ENCODE results near the gene PREB.
"Not testable (repeated sequence)": the region's sequence is repeated elsewhere in the genome, so short reads cannot be mapped to it uniquely, and the experiment has no call there.

The PREB gene

DNA sequence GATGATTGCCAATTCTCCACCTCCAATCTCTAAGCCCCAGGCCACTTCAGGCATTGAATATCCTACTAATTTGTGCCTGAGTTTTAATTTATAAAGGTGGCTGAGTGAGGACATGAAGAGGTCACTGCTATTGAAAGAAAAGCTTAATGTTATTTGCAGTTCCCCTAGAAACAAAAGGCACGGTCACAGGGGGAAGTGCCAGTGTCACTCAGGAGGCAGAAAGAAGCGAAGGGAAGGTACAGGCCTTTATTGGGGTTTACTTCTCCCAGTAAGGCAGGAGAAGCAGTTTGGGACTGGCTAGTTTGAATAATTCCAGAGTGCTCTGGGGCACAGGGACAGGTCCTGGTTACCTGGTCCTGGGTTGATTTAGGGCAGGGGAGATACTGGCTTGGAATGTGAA lies 12.5 kb downstream of the PREB start:
- H2BK15ac ChIP-seq (replicated peaks; ENCODE audit: low read depth): no peak overlapping the region
- no peak overlapping the region for H2BK5ac ChIP-seq (ENCODE audit: low read length)
- peaks cover 2% of the 10 kb centered on the region for H3K4me1 ChIP-seq (ENCODE audit: control insufficient read depth, low read depth, low read length)
- H3K9ac ChIP-seq (ENCODE audit: low read length): no peak overlapping the region
- H3K27ac ChIP-seq (ENCODE audit: low read depth, low read length): no peak overlapping the region
- H4K8ac ChIP-seq (ENCODE audit: low read depth, low read length): no peak overlapping the region
- no peak overlapping the region for H4K5ac ChIP-seq (ENCODE audit: low read length)
- no peaks in the 10 kb centered on the region for H3K79me1 ChIP-seq (ENCODE audit: low read length)
- H3K27me3 ChIP-seq (ENCODE audit: insufficient read depth, low read length, poor library complexity): peaks cover 18% of the 10 kb centered on the region
- no peak overlapping the region for H3K4me3 ChIP-seq (ENCODE audit: low read length)
- no peak overlapping the region for H2BK120ac ChIP-seq (ENCODE audit: low read depth, low read length)
- DNase-seq: no peak
- no peak overlapping the region for H3K4me2 ChIP-seq (ENCODE audit: low read length)
- H3K79me2 ChIP-seq (ENCODE audit: control insufficient read depth, insufficient read depth, low read length): no peaks in the 10 kb centered on the region
- no peak overlapping the region for H3K4ac ChIP-seq (ENCODE audit: low read depth, low read length)
- no peak overlapping the region for H3K56ac ChIP-seq (ENCODE audit: low read length)
- no CpG with 5 or more reads among the region's 2 CpGs for WGBS (ENCODE audit: extremely low coverage, insufficient coverage, low lambda C conversion rate)
- no peaks in the 10 kb centered on the region for H3K36me3 ChIP-seq (ENCODE audit: control insufficient read depth, insufficient read depth, low read length)
- no peak overlapping the region for H3K23ac ChIP-seq (ENCODE audit: low read length)
- no peak overlapping the region for H2AK5ac ChIP-seq (ENCODE audit: low read length)
- no peak overlapping the region for H3K18ac ChIP-seq (ENCODE audit: low read length)

DNA sequence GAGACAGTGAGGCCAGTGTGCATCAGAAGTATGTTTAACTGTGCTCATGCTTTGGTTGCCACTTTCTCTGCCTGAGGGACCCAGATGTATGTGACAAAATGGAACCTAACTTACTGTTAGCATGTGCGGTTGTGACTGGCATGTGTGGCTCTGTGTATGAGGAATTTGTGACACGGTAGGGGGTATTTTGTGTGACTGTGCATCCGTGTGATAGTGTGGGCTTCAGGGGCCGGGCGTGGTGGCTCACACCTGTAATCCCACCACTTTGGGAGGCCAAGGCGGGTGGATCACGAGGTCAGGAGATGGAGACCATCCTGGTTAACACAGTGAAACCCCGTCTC lies 15.1 kb downstream of the PREB start:
- WGBS (ENCODE audit: extremely low coverage, insufficient coverage, low lambda C conversion rate): no CpG with 5 or more reads among the region's 8 CpGs
- not testable (repeated sequence) for H2AK5ac ChIP-seq (ENCODE audit: low read length); H3K4ac ChIP-seq (ENCODE audit: low read depth, low read length); H3K79me1 ChIP-seq (ENCODE audit: low read length); H3K4me2 ChIP-seq (ENCODE audit: low read length); H3K4me1 ChIP-seq (ENCODE audit: control insufficient read depth, low read depth, low read length); H2BK15ac ChIP-seq (replicated peaks; ENCODE audit: low read depth); H4K5ac ChIP-seq (ENCODE audit: low read length); H3K4me3 ChIP-seq (ENCODE audit: low read length); H3K56ac ChIP-seq (ENCODE audit: low read length); H2BK120ac ChIP-seq (ENCODE audit: low read depth, low read length); H4K8ac ChIP-seq (ENCODE audit: low read depth, low read length); H3K79me2 ChIP-seq (ENCODE audit: control insufficient read depth, insufficient read depth, low read length); DNase-seq; H3K18ac ChIP-seq (ENCODE audit: low read length); H3K27ac ChIP-seq (ENCODE audit: low read depth, low read length); H3K23ac ChIP-seq (ENCODE audit: low read length); H3K9ac ChIP-seq (ENCODE audit: low read length); H3K36me3 ChIP-seq (ENCODE audit: control insufficient read depth, insufficient read depth, low read length); H2BK5ac ChIP-seq (ENCODE audit: low read length)
- peaks cover 18% of the 10 kb centered on the region for H3K27me3 ChIP-seq (ENCODE audit: insufficient read depth, low read length, poor library complexity)

DNA sequence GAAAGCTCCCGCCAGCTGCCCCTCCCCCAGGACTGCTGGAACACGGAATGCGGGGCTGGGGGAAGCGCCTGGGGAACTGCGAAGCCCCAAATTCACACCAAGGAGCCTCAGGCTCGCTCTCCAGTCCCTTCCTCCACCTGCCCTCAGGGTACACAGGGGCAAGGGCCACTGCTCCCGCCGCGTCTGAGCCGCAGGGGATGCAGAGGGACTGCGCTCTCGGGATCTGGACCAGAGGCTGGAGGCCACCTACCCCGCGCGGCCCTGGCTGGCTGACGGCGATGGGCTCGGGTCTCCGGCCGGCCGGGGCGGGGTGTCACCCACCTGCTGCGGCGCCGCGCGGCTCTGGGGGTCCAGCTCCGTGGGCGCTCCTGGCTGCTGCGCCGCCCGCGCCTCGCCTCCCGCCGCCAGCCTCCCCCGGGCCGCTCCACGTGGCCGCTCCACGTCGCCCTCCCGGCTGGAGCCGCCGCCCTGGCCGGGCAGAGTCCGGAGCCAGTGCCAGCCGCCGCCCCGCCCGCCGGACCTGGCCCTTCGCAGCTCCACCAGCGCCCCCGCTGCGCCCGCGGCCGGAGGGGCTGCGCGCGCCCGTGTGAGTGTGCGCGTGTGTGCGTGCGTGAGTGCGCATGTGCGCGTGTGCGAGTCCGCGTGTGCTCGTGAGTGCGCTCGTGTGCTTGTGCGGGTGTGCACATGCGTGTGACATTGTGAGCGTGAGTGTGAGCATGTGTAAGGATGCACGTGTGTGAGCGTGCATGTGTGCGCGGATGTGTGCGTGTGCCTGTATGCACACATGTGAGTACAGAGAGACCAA lies 15.7 kb downstream of the PREB start, which contains the start of gene CGREF1:
Gene CGREF1, minus strand, starts transcription at position 604 of the 805 bp plus-strand sequence. CDS start 14,762 bp downstream, outside the sequence.
- H3K36me3 ChIP-seq (ENCODE audit: control insufficient read depth, insufficient read depth, low read length): no peaks in the 10 kb centered on the region
- peak; percentile 23 for DNase-seq
- WGBS (ENCODE audit: extremely low coverage, insufficient coverage, low lambda C conversion rate): no CpG with 5 or more reads among the region's 84 CpGs
- no peak within 1 kb of the TSS for H3K4me3 ChIP-seq (ENCODE audit: low read length)
- H3K27me3 ChIP-seq (ENCODE audit: insufficient read depth, low read length, poor library complexity): peaks cover 16% of the 10 kb centered on the region
- no peak within 1 kb of the TSS for H4K8ac ChIP-seq (ENCODE audit: low read depth, low read length)
- peak within 1 kb of the TSS; percentile 81 for H3K56ac ChIP-seq (ENCODE audit: low read length)
- H3K4ac ChIP-seq (ENCODE audit: low read depth, low read length): no peak within 1 kb of the TSS
- H3K9ac ChIP-seq (ENCODE audit: low read length): peak within 1 kb of the TSS; percentile 11
- no peak within 1 kb of the TSS for H2BK120ac ChIP-seq (ENCODE audit: low read depth, low read length)
- H3K18ac ChIP-seq (ENCODE audit: low read length): no peak within 1 kb of the TSS
- no peak within 1 kb of the TSS for H3K27ac ChIP-seq (ENCODE audit: low read depth, low read length)
- no peaks in the 10 kb centered on the region for H3K79me1 ChIP-seq (ENCODE audit: low read length)
- no peak within 1 kb of the TSS for H4K5ac ChIP-seq (ENCODE audit: low read length)
- no peak within 1 kb of the TSS for H3K23ac ChIP-seq (ENCODE audit: low read length)
- H2AK5ac ChIP-seq (ENCODE audit: low read length): no peak within 1 kb of the TSS
- H3K79me2 ChIP-seq (ENCODE audit: control insufficient read depth, insufficient read depth, low read length): no peaks in the 10 kb centered on the region
- H3K4me1 ChIP-seq (ENCODE audit: control insufficient read depth, low read depth, low read length): peaks cover 2% of the 10 kb centered on the region
- H2BK15ac ChIP-seq (replicated peaks; ENCODE audit: low read depth): no peak within 1 kb of the TSS
- H3K4me2 ChIP-seq (ENCODE audit: low read length): peak within 1 kb of the TSS; percentile 56
- H2BK5ac ChIP-seq (ENCODE audit: low read length): no peak within 1 kb of the TSS

DNA sequence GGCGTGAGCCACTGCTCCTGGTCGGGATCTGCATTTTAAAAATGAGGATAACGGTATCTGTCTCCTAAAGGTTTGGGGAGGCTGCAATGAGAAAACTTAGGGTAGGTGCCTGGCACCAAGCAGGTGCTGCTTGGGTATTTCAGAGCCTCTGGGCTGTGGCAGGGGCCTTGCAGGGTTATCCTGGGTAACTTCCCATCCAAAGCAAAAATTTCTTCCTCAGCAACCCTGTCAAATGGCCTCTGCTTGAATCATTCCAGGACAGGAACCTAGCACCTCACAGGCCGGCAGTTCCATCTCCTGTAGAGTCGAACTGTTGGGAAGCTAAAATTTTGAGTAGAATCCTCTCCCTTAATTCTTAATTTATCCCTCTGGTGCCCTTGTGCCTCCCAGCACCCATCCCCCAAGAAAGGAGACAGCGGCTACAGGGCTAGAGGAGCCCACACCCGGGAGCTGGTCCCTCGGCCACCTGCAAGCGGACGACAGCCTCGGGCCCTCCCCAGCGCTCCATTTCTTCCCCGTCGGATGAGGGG lies 16.4 kb downstream of the PREB start:
- Histone ChIP-seq H3K79me2 (ENCODE audit: control insufficient read depth, insufficient read depth, low read length) (no peaks in the 10 kb centered on the region), H4K5ac (ENCODE audit: low read length) (no peak overlapping the region), H2BK15ac (replicated peaks; ENCODE audit: low read depth) (no peak overlapping the region), H3K4me3 (ENCODE audit: low read length) (no peak overlapping the region), H3K27me3 (ENCODE audit: insufficient read depth, low read length, poor library complexity) (peaks cover 16% of the 10 kb centered on the region), H3K4ac (ENCODE audit: low read depth, low read length) (no peak overlapping the region), H3K56ac (ENCODE audit: low read length) (no peak overlapping the region), H3K18ac (ENCODE audit: low read length) (no peak overlapping the region), H2AK5ac (ENCODE audit: low read length) (no peak overlapping the region), H4K8ac (ENCODE audit: low read depth, low read length) (no peak overlapping the region), H3K27ac (ENCODE audit: low read depth, low read length) (no peak overlapping the region), H3K79me1 (ENCODE audit: low read length) (no peaks in the 10 kb centered on the region), H2BK5ac (ENCODE audit: low read length) (no peak overlapping the region), H3K9ac (ENCODE audit: low read length) (no peak overlapping the region), H2BK120ac (ENCODE audit: low read depth, low read length) (no peak overlapping the region), H3K23ac (ENCODE audit: low read length) (no peak overlapping the region), H3K4me1 (ENCODE audit: control insufficient read depth, low read depth, low read length) (peaks cover 2% of the 10 kb centered on the region), H3K36me3 (ENCODE audit: control insufficient read depth, insufficient read depth, low read length) (no peaks in the 10 kb centered on the region), H3K4me2 (ENCODE audit: low read length) (peak overlapping the region; percentile 56)
- no peak for DNase-seq
- no CpG with 5 or more reads among the region's 14 CpGs for WGBS (ENCODE audit: extremely low coverage, insufficient coverage, low lambda C conversion rate)

DNA sequence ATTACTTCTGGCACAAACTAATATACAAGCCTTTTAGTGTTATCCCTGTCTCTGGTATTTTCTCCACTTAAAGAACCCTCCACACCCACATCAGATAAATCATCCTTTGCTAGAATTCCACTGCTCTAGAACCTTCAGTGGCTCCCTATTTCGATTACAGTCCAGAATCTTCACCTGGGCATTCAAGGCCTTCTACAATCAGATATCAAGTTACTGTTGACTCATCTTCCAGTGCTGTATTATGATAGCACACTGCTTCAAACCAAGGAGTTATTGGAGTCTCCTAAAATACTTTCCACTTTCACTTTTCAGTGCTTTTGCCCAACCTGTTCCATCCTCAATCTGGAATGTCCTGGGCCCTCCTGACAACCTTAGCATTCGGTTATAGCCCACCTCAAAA lies 18.9 kb downstream of the PREB start:
- Histone ChIP-seq H3K23ac (ENCODE audit: low read length) (no peak overlapping the region), H3K56ac (ENCODE audit: low read length) (no peak overlapping the region), H3K27me3 (ENCODE audit: insufficient read depth, low read length, poor library complexity) (peaks cover 10% of the 10 kb centered on the region), H3K4me1 (ENCODE audit: control insufficient read depth, low read depth, low read length) (peaks cover 2% of the 10 kb centered on the region), H3K79me1 (ENCODE audit: low read length) (no peaks in the 10 kb centered on the region), H3K79me2 (ENCODE audit: control insufficient read depth, insufficient read depth, low read length) (no peaks in the 10 kb centered on the region), H2BK5ac (ENCODE audit: low read length) (no peak overlapping the region), H3K9ac (ENCODE audit: low read length) (no peak overlapping the region), H2AK5ac (ENCODE audit: low read length) (no peak overlapping the region), H4K8ac (ENCODE audit: low read depth, low read length) (no peak overlapping the region), H3K36me3 (ENCODE audit: control insufficient read depth, insufficient read depth, low read length) (no peaks in the 10 kb centered on the region), H2BK15ac (replicated peaks; ENCODE audit: low read depth) (no peak overlapping the region), H4K5ac (ENCODE audit: low read length) (no peak overlapping the region), H3K18ac (ENCODE audit: low read length) (no peak overlapping the region), H3K4me2 (ENCODE audit: low read length) (no peak overlapping the region), H2BK120ac (ENCODE audit: low read depth, low read length) (no peak overlapping the region), H3K27ac (ENCODE audit: low read depth, low read length) (no peak overlapping the region), H3K4me3 (ENCODE audit: low read length) (no peak overlapping the region), H3K4ac (ENCODE audit: low read depth, low read length) (no peak overlapping the region)
- DNase-seq: no peak
- no CpG with 5 or more reads among the region's 2 CpGs for WGBS (ENCODE audit: extremely low coverage, insufficient coverage, low lambda C conversion rate)
